GM18507 (cell line): ENCODE results near the gene ABCA3.
"Not testable (repeated sequence)": the region's sequence is repeated elsewhere in the genome, so short reads cannot be mapped to it uniquely, and the experiment has no call there.

Source experiments
- DNase-seq: peaks from one replicate; pipeline ENCODE4 v3.0.0; 2011; ENCODE audit warnings: low read depth; ENCODE audit not compliant: insufficient read length; ENCODE audit errors: extremely low spot score
- FAIRE-seq: peaks from 2 replicates; lab custom pipeline; 2011; peaks lifted over from hg19 to GRCh38; lab: Jason Lieb, UNC

Gene ABCA3

GRCh38 chr16:2340564-2341455 lies at the start of gene ABCA3:
Gene ABCA3 (minus strand): TSS chr16:2340728. CDS start chr16:2326466, 14,262 bp downstream.
- DNase-seq (peak; percentile 99), FAIRE-seq (peak; percentile 98)

- no peak for DNase-seq
- no peak for FAIRE-seq
Measured at GRCh38 chr16:2388875-2389433, 48.4 kb upstream of the ABCA3 start.

GRCh38 chr16:2388139-2388874 lies 47.8 kb upstream of the ABCA3 start:
- no peak for FAIRE-seq
- no peak for DNase-seq

- no peak for FAIRE-seq
- no peak for DNase-seq
Measured at GRCh38 chr16:2386990-2387389, 46.5 kb upstream of the ABCA3 start.

GRCh38 chr16:2385982-2386381 lies 45.5 kb upstream of the ABCA3 start:
- FAIRE-seq, DNase-seq: not testable (repeated sequence)

GRCh38 chr16:2385190-2385836 lies 44.8 kb upstream of the ABCA3 start:
- FAIRE-seq = no peak
- no peak for DNase-seq

GRCh38 chr16:2384426-2384825 lies 43.9 kb upstream of the ABCA3 start:
- no peak for DNase-seq
- FAIRE-seq = no peak

GRCh38 chr16:2383501-2383900 lies 43.0 kb upstream of the ABCA3 start:
- DNase-seq = no peak
- no peak for FAIRE-seq

- FAIRE-seq (no peak), DNase-seq (no peak)
Measured at GRCh38 chr16:2374644-2375043, 34.1 kb upstream of the ABCA3 start.

GRCh38 chr16:2373176-2373575 lies 32.6 kb upstream of the ABCA3 start:
- no peak for DNase-seq
- FAIRE-seq = no peak

- no peak for FAIRE-seq
- no peak for DNase-seq
Measured at GRCh38 chr16:2372684-2373083, 32.2 kb upstream of the ABCA3 start.

GRCh38 chr16:2371421-2371820 lies 30.9 kb upstream of the ABCA3 start:
- DNase-seq (no peak), FAIRE-seq (no peak)

- no peak for DNase-seq
- FAIRE-seq = no peak
Measured at GRCh38 chr16:2370721-2371120, 30.2 kb upstream of the ABCA3 start.

GRCh38 chr16:2366660-2367309 lies 26.3 kb upstream of the ABCA3 start:
- peak; percentile 49 for FAIRE-seq
- no peak for DNase-seq

- DNase-seq (no peak), FAIRE-seq (no peak)
Measured at GRCh38 chr16:2365397-2366294, 25.1 kb upstream of the ABCA3 start.

- FAIRE-seq = no peak
Measured at GRCh38 chr16:2364638-2365210, 24.2 kb upstream of the ABCA3 start.

GRCh38 chr16:2362218-2362617 lies 21.7 kb upstream of the ABCA3 start:
- no peak for DNase-seq
- FAIRE-seq = no peak

More at GRCh38 chr16:2364638-2365210, 24.2 kb upstream of the ABCA3 start:
- DNase-seq = no peak

- peak; percentile 44 for FAIRE-seq
- DNase-seq = no peak
Measured at GRCh38 chr16:2361129-2361528, 20.6 kb upstream of the ABCA3 start.
